ENCODE results near the gene TRAPPC2L. TPM values are rescaled to one million over a fixed set of nuclear protein-coding genes. Genes with fewer than 3 reads are reported as not detected.

The TRAPPC2L gene
- total RNA-seq, 2 experiments from 2014 or later: 27.6 to 44.9 TPM

GRCh38 chr16:88894681-88895300 is 37.9 kb downstream of the TRAPPC2L start:
- H3K27ac ChIP-seq (ENCODE audit: low read depth, low read length, poor library complexity, severe bottlenecking): no peak overlapping the region
- no peak overlapping the region for H3K4me2 ChIP-seq (ENCODE audit: low read length)
- H3K36me3 ChIP-seq (ENCODE audit: insufficient read depth, low read length): no peaks in the 10 kb centered on the region
- BruUV-seq (replicated peaks): no TSS peak
- H3K4me3 ChIP-seq (ENCODE audit: low read depth, low read length, poor library complexity, severe bottlenecking): no peak overlapping the region
- intact Hi-C loops (cut with micrococcal nuclease; ENCODE audit: unreplicated experiment): no loop called here
- TF ChIP-seq, protein P1, sequence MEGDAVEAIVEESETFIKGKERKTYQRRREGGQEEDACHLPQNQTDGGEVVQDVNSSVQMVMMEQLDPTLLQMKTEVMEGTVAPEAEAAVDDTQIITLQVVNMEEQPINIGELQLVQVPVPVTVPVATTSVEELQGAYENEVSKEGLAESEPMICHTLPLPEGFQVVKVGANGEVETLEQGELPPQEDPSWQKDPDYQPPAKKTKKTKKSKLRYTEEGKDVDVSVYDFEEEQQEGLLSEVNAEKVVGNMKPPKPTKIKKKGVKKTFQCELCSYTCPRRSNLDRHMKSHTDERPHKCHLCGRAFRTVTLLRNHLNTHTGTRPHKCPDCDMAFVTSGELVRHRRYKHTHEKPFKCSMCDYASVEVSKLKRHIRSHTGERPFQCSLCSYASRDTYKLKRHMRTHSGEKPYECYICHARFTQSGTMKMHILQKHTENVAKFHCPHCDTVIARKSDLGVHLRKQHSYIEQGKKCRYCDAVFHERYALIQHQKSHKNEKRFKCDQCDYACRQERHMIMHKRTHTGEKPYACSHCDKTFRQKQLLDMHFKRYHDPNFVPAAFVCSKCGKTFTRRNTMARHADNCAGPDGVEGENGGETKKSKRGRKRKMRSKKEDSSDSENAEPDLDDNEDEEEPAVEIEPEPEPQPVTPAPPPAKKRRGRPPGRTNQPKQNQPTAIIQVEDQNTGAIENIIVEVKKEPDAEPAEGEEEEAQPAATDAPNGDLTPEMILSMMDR (conservative IDR thresholded peaks at IDR 0.05; ENCODE audit: low read length): no peak
- TF ChIP-seq EZH2phosphoT487 (IDR thresholded peaks at IDR 0.05; ENCODE audit: borderline replicate concordance, low read depth, low read length): no peak
- H2AFZ ChIP-seq (ENCODE audit: low read length): no peak overlapping the region
- DNase-seq (ENCODE audit: low spot score): no peak
- H3K79me2 ChIP-seq (ENCODE audit: insufficient read depth, low read depth, low read length): no peaks in the 10 kb centered on the region
- POLR2A ChIA-PET: no interaction called here
- CTCF ChIA-PET (ENCODE audit: unreplicated experiment): no interaction called here
- no peaks in the 10 kb centered on the region for H3K9me2 ChIP-seq (ENCODE audit: insufficient read depth, low read length)
- H4K20me1 ChIP-seq (ENCODE audit: insufficient read depth, low read length): no peaks in the 10 kb centered on the region
- no peaks in the 10 kb centered on the region for H3K4me1 ChIP-seq (ENCODE audit: insufficient read depth, low read length, poor library complexity, severe bottlenecking)
- H3K9me3 ChIP-seq (ENCODE audit: low read length): no peaks in the 10 kb centered on the region

DNA sequence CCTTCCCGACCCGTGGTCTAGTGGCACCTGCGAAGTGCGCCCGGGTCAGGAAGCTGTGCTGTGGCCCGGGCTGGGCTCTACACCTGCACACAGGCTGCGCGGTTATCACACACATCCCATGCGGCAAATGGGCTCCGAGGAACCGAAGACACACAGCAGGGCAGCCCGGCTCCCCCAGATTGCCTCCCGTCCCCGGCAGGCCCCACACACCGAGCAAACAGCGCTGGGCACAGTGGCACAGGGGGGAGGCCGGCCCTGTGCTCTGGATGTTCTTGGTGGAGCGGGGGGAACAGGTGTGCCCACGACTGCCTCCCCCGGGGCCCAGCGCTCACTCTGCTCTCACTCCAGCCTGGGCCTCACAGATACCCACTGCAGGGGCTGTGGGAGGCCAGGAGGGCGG is 38.4 kb downstream of the TRAPPC2L start:
- H4K20me1 ChIP-seq (ENCODE audit: insufficient read depth, low read length): no peaks in the 10 kb centered on the region
- BruUV-seq (replicated peaks): no TSS peak

More for the DNA sequence above, 38.4 kb downstream of the TRAPPC2L start:
- TF ChIP-seq, protein P1 (conservative IDR thresholded peaks at IDR 0.05; ENCODE audit: low read length): no peak
- no peak for TF ChIP-seq EZH2phosphoT487 (IDR thresholded peaks at IDR 0.05; ENCODE audit: borderline replicate concordance, low read depth, low read length)
- Histone ChIP-seq H3K27ac (ENCODE audit: low read depth, low read length, poor library complexity, severe bottlenecking) (no peak overlapping the region), H2AFZ (ENCODE audit: low read length) (no peak overlapping the region), H3K4me3 (ENCODE audit: low read depth, low read length, poor library complexity, severe bottlenecking) (no peak overlapping the region), H3K4me2 (ENCODE audit: low read length) (no peak overlapping the region), H3K36me3 (ENCODE audit: insufficient read depth, low read length) (no peaks in the 10 kb centered on the region), H3K9me3 (ENCODE audit: low read length) (no peaks in the 10 kb centered on the region), H3K9me2 (ENCODE audit: insufficient read depth, low read length) (no peaks in the 10 kb centered on the region), H3K4me1 (ENCODE audit: insufficient read depth, low read length, poor library complexity, severe bottlenecking) (no peaks in the 10 kb centered on the region), H3K79me2 (ENCODE audit: insufficient read depth, low read depth, low read length) (no peaks in the 10 kb centered on the region)
- CTCF ChIA-PET (ENCODE audit: unreplicated experiment): no interaction called here
- intact Hi-C loops (cut with micrococcal nuclease; ENCODE audit: unreplicated experiment): no loop called here
- DNase-seq (ENCODE audit: low spot score): no peak
- POLR2A ChIA-PET: no interaction called here
